LNCaP clone FGC (cell line): ENCODE data around the gene ALDH2.
A peak's percentile ranks its signal among the peaks of the same experiment; 100 is the strongest.
"Not testable (repeated sequence)": the region's sequence is repeated elsewhere in the genome, so short reads cannot be mapped to it uniquely, and the experiment has no call there.

Experiments used
- DNase-seq: peaks from one replicate; pipeline ENCODE4 v3.0.0-alpha.2; 2011; ENCODE audit warnings: low read depth
- H3K4me3 ChIP-seq: 2 replicates; pipeline ENCODE4 v1.5.1; 2011; ENCODE audit warnings: mild to moderate bottlenecking, low read depth, low read length, control low read depth
- CTCF ChIP-seq: IDR thresholded peaks from 2 replicates; pipeline ENCODE4 v1.5.1; 2012; ENCODE audit warnings: mild to moderate bottlenecking; ENCODE audit not compliant: control insufficient read depth, insufficient read depth; ENCODE audit errors: extremely low read depth

Gene ALDH2

GRCh38 chr12:111826992-111827391 lies 60.3 kb downstream of the ALDH2 start:
- no peak overlapping the region for H3K4me3 ChIP-seq
- no peak for DNase-seq
- TF ChIP-seq CTCF: no peak

GRCh38 chr12:111827907-111828306 lies 61.2 kb downstream of the ALDH2 start:
- no peak for TF ChIP-seq CTCF
- H3K4me3 ChIP-seq: no peak overlapping the region
- DNase-seq: no peak

- no peak for TF ChIP-seq CTCF
- H3K4me3 ChIP-seq: no peak overlapping the region
- no peak for DNase-seq
These were observed 61.7 kb downstream of the ALDH2 start for GRCh38 chr12:111828338-111828979.

- DNase-seq, H3K4me3 ChIP-seq: not testable (repeated sequence)
These were observed 62.9 kb downstream of the ALDH2 start for GRCh38 chr12:111829635-111830034.

GRCh38 chr12:111834740-111835386 lies 68.1 kb downstream of the ALDH2 start:
- DNase-seq, H3K4me3 ChIP-seq: not testable (repeated sequence)

- DNase-seq, H3K4me3 ChIP-seq: not testable (repeated sequence)
These were observed 68.9 kb downstream of the ALDH2 start for GRCh38 chr12:111835531-111836181.

- H3K4me3 ChIP-seq: no peak overlapping the region
- TF ChIP-seq CTCF: no peak
- no peak for DNase-seq
These were observed 71.6 kb downstream of the ALDH2 start for GRCh38 chr12:111838353-111838752.

GRCh38 chr12:111840807-111841206 lies 74.1 kb downstream of the ALDH2 start:
- peak overlapping the region; percentile 90 for H3K4me3 ChIP-seq
- TF ChIP-seq CTCF: no peak
- no peak for DNase-seq
